CD4-positive, alpha-beta T cell treated with Interleukin-6 at 100 ng/mL for 8 hours (primary cell): ENCODE measurements around the gene COL5A1.

Source experiments
- DNase-seq: peaks from one replicate; pipeline ENCODE4 v3.0.0-alpha.2; 2020; ENCODE audit warnings: mixed read lengths, low spot score

The COL5A1 gene

DNA sequence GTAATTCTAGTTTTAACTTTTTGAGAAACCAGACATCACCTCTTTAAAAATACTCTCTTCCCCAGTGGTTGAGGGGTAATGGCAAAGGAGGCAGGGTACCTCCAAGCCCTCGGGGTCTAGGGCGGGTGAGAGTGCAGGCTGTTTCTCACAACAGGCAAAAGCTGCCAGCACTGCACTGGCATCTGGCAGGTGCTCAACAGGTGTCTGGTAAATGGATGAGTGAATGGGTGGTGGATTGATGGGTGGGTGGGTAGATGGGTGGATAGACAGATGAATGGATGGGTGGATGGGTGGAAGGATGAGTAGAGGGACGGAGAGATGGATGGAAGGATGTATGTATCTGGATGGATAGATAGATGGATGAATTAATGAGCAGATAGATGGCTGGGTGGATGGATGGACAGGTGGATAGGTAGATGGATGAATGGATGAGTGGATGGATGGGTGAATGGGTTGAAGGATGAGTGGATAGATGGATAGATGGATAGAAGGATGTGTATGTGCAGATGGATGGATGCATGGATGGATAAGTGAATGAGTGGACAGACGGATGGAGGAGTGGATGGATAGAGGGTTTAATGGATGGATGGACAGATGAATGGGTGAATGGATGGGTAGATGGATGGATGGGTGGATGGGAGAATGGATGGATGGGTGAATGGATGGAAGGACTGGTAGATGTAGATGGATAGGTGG, 84.6 kb downstream of the COL5A1 start:
- no peak for DNase-seq

DNA sequence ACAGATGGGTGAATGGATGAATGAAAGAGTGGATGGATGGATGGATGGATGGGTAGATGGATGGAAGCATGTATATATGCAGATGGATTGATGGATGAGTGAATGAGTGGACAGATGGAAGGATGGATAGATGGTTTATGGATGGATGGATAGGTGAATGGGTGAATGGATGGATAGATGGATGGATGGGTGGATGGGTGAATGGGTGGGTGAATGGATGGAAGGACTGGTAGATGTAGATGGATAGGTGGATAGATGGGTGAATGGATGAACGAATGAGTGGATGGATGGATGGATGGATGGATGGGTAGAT, 85.1 kb downstream of the COL5A1 start:
- no peak for DNase-seq

DNA sequence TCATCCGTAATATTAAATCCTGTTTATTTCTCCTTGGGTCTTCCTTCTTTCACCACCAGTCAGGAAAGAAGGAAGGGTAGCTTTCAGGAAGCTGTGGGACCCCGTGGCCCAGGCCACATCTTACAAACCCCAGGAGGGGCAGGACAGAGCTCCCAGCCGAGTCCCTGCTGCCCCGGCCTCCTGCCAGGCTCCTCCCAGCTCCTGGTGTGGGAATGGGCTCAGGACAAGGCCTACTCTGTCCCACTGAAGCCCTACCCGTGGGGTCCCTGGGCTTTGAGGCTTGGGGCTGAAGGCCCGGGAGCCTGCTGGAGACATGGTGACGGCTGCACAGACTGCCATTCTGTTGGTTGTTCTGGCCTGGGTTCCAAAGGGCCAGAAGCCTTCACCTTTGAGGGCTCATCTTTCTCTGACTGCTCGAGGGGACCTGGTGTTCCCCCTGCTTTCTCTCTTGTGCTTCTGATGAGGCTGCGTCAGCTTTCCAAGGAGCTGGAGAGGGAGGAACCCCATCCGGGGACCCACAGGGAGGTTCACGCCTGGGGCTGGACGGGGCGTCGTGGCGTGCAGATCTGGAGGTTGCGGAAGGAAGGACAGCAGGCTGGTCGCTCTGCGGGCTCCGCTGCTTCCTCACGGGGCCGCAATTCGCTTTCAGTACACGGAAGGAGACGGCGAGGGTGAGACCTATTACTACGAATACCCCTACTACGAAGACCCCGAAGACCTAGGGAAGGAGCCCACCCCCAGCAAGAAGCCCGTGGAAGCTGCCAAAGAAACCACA, 86.6 kb downstream of the COL5A1 start:
- no peak for DNase-seq

GRCh38 chr9:134728801-134729495, 87.3 kb downstream of the COL5A1 start:
- DNase-seq: no peak

- DNase-seq: no peak
These were observed 88.6 kb downstream of the COL5A1 start for GRCh38 chr9:134730011-134730760.

DNA sequence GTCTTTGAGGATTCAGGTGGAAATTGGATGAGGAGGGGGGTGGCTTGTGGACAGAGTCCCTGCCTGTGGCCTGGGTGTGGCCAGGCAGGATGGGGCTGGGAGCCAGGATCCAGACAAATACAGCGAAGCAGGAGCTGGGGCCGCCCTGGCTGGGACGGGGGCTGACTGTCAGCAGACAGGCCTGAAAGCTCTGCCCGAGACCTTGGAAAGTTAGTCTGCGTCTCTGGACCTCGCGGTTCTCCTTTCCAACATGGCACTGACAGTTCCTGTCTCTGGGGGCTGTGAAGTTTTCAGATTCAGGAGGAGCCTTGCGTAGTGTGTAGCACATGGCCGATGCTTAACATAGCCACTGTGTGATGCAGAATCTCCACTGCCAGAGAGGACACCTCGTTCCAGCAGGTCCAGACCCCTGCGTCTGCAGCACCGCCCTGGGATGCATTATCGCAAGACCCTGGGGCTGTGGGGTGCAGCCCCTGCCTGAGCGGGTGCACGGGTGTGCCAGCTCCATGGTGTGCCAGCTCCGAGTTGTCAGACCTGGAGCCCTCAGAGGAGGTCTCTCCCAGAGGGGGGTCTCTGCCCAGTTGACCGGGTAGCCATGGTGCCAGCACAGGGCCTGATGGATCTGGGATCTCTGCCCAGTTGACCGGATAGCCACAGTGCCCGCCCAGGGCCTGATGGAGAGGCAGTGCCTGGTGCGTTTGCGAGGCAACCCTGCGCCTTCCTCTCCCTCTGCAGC, 89.3 kb downstream of the COL5A1 start:
- no peak for DNase-seq

DNA sequence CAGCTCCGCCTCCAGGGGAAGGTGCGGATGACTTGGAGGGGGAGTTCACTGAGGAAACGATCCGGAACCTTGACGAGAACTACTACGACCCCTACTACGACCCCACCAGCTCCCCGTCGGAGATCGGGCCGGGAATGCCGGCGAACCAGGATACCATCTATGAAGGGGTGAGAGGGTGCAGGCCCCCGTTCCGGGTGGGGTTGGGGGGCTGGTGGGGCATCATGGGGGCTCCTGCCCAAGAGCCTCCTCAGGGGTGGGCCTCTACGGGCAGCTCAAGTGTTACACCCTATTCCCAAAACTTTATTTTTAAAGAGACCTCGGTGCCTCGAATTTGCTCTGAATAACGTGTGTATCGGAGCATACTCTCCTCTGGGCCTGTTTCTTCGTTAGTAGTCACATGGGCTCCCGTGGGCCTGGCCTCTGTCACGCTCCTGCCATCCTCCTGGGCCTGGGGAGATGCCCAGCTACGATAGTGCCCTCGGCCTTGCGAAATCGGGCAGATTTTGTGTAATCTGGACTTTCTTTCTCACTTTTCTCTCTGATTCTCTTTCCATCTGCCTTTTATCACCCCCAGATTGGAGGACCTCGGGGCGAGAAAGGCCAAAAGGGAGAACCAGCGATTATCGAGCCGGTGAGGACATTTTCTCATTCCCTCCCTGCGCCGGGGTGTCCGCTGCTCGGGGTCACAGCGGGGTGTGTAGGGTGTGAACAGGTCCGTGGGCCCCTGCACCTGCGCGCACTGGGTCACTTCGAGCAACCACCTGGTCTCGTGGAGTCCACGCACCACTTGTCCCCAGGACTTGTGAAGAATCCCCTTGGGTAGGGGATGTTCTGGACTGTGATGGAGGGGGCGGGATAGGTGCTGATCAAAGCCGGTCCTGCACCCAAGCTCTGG, 90.1 kb downstream of the COL5A1 start:
- DNase-seq: no peak

DNA sequence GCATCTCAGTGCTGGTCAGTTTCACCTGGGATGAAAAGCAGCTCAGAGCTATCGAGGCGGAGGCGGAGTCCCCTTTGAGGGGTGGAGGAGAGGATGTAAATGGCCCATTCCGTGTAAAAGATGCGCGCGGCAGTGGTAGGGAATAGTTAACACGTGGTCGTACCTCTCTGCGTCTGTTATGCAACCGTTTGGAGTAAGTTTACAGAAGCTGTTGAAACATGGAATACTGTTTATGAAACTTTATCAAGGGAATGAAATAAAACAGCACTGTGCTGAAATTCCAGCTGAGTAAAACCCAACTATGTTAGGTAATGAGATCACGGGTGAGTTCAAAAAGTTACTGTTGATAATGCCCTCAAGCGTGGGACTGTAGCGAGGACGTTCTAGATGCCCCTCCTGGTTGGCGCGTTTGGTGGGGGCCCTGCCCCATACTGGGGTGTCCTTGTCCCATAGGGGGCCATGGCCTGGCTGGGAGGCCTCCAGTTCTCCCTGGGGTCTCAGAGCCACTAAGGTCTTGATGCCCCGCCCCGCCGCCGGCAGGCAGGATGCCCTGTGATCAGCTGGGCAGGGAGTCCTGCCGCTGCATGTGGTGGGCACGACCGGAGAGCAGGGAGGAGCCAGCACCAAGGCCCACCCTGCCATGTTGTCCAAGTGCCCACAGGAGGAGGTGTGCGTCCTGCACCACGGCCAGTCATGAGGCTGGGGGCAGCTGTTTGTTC, 90.9 kb downstream of the COL5A1 start:
- no peak for DNase-seq

- no peak for DNase-seq
These were observed 92.1 kb downstream of the COL5A1 start for GRCh38 chr9:134733480-134734232.

DNA sequence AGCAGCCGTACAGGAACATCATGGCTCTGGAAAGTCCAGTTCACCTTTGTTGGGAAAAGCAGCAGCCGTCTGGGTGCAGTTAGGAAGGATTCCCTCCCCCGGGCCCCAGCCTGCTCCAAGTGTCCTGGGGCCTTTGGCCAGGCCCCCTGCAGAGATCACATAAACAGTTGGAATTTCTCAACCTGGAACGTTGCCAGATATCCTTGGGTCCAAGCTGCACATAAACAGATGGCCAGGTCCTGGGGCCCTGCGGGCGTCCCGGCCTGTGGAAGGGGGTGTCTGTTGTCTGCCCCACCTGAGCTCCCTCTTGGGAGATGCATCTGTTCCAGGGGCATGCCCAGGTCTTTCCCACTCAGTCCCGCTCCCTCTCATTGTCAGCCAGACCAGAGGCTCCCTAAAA, 92.7 kb downstream of the COL5A1 start:
- no peak for DNase-seq

DNA sequence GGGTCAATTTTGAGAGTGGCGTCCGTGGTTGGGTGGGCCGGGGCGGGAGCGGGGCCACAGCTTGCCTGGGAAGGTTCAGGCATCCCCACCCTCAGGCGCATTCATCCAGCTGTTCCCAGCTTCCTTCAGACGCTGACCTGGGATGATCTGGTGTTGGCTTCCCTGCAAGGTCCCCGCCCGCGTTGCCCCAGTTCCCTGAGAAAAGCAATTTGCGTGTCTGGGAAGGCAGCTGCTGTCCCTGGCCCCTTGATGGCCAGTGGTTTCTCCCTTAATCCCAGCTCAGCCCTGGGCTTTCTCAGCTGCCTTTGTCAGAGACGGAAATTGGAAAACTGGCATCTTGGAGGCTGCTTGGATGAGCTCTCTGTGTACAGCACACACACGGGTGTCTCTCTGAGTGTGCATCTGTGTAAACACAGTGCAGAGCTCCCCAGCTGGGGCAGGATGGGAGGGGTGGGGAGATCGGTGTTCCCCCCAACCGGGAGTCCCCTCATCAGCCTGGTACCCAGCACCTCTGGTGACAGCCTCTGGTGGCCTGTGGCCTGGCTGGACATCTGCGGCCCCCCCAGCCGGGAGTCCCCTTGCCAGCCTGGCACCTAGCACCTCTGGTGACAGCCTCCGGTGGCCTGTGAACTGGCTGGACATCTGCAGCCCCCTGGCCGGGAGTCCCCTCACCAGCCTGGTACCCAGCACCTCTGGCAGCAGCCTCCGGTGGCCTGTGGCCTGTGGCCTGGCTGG, 94.0 kb downstream of the COL5A1 start:
- DNase-seq: no peak

GRCh38 chr9:134736791-134737497, 95.3 kb downstream of the COL5A1 start:
- DNase-seq: no peak

GRCh38 chr9:134737842-134738580, 96.4 kb downstream of the COL5A1 start:
- no peak for DNase-seq

DNA sequence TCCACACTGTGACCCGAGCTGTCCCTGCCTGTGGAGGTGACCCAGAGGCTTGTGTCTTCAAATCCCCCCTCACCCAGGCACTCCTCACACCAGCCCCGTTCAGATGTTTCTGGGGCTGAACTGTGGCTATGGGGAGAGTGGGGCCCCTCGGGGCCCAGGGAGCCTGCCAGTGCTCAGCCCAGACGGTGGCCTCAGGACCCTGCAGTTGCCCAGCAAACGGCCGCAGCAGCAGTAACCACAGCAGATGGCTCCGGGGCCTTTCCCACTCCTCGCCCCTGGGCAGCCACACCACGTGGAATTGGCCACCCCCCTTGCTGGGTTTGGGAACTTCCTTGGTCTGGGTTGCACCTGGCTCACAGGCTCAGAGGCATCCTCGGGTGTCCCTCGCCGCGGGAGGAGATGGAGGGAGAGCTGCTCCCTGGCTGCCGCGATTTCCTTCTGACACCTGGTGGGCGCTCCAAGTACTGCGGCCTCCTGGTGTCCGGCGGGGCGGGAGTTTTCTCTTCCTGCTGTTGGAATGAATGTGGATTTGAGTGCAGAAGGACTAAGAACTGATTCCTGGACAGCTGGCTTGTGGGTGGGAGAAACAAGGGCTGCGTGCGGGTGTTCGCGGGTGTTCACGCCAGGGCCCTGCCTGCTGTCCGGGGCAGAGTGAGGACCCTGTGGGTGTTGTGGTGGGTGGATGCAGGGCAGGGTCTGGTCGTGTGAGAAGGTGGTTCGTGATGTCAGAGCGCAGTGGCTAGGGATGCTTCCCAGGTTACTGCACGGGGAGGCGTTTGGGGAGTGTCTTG, 97.5 kb downstream of the COL5A1 start:
- peak; percentile 12 for DNase-seq

GRCh38 chr9:134739660-134739968, 98.0 kb downstream of the COL5A1 start:
- no peak for DNase-seq

GRCh38 chr9:134740071-134740470, 98.5 kb downstream of the COL5A1 start:
- DNase-seq: no peak

DNA sequence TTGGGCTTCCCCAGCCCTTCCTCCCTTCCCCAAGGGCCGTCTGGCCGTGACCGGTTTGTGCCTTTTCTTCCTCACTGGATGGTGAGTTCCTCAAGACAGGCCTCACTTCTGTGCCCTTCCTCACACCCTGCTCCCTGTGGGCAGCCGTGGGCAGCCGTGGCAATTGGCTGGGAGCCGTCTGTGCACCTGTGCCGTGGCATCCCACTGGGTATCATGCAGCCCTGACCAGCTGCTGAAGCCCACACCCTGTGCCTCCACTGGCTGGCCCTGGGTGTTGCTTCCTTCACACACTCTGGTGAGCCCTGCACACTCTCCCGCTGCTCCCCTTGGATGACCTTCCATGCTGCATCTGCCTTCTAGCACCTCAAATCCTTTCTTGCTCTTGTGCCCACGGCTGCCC, 100.2 kb downstream of the COL5A1 start:
- DNase-seq: no peak
